ENCODE data around the gene AAK1.
"Not testable (repeated sequence)": the region's sequence is repeated elsewhere in the genome, so short reads cannot be mapped to it uniquely, and the experiment has no call there.

The AAK1 gene

DNA sequence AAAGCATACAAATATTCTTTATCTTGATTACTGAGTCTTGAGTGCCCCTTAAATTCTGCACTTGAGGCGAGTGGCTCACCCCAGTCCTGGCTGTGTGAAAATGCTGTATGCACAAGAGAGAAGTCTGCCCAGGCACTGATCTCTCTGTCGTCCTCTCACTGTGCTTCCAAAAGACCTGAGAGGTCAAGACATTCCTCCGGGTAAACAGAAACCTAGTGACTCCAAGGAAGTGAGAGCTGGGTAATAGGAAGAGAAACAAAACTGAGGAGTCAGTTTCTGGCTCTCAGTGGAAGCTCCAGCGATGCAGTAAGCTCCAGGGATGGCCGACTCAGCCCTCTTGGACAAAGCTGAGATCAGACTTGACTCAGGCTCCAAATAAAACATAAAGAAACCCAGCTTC, 70.9 kb downstream of the AAK1 start:
- no peak for DNase-seq (ENCODE audit: low spot score)

DNA sequence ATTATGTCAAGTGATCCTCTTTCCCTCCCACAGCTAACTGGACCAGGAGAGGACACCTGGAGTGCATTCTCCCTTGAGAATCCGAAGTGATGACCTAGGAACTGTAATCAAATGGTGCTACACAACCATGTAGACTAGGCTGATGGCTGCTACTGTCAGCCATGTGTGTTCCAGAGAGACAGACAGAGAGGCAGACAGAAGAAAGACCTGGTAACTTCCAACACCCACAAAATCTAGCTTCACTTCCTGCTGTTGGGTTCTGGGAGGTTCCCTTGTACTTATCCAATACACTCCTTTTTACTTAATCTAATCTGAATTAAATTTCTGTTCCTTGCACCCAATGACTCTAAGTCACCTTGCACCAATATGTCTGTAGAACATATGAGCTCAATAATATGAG, 72.3 kb downstream of the AAK1 start:
- DNase-seq (ENCODE audit: low spot score) = no peak

DNA sequence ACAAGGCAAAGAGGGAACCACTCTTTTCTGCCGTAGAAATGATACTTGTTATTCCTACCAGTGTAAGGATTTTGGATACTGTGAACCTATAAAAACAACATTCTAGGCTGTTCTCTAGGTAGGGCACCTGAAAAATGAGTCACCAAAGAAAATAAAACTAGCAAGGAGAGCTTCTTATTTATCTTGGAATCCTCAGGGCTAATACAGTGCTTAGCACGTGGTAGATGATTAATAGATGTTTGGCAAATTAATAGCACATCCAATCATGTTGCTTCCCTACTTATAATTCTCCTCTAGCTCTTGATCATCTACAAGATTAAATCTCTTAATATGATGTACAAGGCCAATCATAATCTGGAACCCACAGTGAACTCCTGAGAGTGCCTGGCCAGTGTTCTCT, 73.1 kb downstream of the AAK1 start:
- no peak for DNase-seq (ENCODE audit: low spot score)

DNA sequence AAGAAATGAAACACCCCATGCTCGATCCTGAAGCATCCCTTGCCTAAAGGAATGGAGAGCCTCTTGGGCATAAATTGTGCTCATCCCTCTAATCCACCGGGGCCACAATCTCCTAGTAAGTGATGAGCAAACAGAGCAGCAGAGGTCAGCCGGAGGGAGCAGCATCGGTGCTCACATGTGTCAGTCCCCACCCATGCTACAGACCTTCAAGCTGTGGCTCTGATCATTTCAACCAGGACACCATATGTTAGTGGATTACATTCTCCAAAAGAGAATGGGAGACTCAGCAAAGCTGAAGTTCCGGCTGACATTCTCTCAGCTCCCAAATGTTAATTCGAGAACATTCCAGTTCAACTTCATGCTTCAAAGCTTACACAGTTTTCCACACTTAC, 75.6 kb downstream of the AAK1 start:
- DNase-seq (ENCODE audit: low spot score) = no peak

DNA sequence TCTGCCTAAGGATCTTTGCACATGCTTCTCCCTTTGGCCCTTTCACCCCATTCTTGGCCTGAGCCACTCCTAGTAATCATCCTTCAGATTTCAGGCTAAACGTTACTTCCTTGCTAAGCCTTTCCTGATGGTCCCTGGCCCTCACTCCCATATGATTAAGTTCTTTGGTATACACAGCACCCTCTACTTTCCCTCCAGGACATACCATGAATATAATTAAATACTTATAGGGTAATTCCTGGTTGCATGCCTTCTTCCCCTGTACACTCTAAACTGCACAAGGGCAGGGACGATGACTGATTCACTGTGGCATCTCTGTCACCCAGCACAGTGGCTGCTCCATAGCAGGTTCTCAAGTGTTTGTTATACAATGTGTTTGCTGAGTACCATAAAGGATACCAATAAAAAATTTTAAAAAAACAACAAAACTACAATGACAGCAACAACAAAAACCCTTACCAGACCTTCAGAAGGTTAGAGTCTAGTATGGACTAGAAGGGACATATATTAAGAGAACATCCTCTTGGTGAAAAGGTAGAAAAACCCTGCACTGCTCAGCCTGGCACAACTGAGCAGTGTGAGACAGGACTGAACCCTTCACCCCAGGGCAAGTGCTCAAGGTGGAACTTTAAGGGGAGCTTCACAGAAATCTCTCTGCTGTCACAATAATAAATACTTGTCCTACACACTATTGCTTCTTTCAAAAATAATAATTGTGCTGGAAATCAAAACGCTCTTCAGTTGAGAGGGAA, 76.2 kb downstream of the AAK1 start:
- no peak for DNase-seq (ENCODE audit: low spot score)

DNA sequence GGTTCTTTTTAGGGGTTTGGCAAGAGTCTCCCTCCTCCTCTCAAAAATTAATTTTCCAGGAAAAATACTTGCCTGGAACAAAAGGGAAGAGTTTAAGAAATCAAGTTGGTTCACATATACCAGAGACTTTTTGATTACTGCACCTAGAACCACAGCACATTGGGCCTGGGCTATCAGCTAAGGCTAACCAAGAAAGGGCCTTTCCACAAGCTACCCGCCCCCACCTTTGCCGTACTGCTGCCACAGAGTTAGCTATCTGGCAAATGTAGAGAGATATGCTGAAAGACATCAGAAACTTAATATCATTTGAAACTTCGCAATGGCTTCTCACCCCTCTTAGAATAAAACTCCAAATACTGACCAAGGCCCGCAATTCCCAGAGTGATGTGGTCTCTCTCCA, 76.9 kb downstream of the AAK1 start:
- no peak for DNase-seq (ENCODE audit: low spot score)

DNA sequence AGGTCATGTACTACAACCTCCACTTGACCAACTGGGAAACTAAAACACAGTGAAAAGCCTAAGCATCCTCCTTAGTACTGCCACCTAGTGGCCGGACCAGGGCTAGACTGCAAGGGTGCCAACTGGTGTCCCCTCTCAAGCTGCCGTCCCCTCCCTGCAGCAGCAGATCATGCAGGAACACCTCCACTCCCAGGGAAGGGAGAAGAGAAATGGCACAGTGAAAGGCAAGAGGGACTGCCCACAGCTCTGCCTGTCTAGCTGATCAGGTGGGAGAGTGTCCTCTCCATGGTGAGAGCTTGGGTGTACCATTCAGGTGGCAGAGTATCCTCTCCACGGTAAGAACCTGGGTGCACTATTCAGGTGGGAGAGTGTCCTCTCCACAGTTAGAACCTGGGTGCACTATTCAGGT, 78.1 kb downstream of the AAK1 start:
- peak; percentile 55 for DNase-seq (ENCODE audit: low spot score)

DNA sequence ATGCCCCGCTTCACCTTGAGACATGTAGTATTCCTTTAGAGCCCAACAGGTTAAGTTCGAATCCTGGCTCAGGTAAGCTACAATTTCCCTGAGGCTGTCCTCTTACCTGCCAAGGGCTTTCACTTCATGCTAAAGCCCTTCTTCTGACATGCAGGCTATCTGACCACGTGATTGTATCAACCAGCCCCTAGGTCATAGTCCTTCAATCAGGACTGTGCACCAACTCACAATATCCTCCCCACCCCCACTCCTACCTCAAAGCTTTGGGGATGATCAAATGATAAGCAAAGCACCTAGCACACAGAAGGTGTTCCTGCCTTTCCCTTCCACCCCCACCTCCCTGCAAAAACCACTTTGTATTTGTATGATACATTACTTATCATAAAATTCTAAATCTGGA, 78.9 kb downstream of the AAK1 start:
- DNase-seq (ENCODE audit: low spot score) = no peak

DNA sequence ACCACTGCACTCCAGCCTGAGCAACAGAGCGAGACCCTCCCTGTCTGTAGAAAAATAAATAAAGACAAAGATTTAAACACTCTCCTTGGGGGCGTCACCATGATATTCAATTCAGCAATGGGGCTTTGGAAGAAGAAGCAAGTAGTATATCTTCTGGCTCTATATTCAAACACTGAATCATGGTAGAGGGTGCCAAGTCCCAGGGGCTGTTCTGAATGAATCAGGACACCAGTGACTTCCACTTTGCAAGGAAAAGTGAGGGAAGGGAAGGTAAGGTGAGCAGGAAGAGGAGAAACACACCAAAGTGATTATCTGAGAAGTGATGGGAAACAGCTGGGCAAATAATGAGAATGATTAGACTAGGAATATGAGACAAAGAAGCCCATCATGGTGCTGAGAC, 80.5 kb downstream of the AAK1 start:
- no peak for DNase-seq (ENCODE audit: low spot score)

DNA sequence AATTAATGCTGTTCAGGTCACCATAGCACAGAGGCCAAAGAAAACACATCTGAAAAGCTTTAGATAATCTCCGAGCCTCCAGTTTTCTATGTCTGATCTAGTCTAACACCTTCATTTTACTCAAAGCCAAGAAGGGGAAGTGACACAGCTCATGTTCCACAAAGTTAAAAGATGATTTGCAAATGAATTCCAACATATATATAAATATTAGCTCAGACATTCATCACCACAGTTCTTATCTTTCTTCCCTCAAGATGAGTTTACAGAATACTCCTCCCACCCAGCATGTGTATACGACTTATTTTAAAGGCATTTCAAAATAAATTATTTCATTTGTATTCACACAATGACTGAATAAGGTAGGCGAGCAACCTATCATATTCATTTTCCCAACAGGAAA, 82.4 kb downstream of the AAK1 start:
- DNase-seq (ENCODE audit: low spot score) = no peak

DNA sequence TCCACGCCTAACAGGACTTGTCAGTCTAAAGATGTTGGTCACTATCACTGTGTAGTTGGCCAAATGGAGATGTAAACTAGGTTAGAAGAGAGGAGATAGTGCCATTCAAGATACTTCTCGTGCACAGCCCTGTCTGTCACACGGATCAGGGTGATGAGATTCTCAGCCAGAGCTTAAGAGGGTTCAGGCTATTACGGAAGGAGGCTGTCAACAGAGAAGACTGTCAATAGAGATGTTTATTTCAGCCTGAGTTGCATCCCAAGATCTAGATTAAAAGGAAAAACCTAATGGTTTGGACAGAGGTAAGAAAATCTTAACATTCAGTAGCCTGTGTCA, 83.4 kb downstream of the AAK1 start:
- no peak for DNase-seq (ENCODE audit: low spot score)

DNA sequence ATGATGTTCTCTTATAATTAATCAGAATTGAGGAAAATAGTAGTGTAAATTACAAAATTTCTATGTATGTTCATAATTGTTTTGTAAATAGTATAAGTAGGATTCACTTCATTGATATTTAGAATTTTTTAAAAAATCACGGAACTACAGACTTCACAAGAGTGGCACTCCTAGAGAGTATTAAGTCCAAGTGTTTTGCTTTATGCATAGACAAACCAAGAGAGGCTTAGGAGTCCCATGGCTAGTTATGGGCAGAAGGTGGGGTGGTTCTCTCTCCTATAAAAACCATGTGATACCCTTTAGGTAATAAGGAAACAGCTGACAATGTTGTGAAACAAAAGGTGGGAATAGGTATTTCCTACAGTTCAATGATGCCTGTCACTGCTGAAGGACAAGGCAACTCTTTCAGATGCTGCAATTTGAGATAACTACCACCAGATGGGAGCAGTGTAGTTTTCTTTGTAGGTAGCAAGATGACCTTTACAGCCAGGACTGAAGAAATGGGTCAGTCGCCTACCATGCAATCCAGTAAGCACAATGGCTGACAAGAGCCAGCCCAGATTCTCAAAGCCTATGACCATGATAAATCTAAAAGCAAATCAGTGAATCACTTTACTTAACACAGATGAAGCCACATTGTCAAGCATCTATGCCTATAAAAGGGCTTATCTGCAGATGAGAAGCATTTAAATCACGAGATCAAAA, 83.9 kb downstream of the AAK1 start:
- DNase-seq (ENCODE audit: low spot score) = peak; percentile 27

DNA sequence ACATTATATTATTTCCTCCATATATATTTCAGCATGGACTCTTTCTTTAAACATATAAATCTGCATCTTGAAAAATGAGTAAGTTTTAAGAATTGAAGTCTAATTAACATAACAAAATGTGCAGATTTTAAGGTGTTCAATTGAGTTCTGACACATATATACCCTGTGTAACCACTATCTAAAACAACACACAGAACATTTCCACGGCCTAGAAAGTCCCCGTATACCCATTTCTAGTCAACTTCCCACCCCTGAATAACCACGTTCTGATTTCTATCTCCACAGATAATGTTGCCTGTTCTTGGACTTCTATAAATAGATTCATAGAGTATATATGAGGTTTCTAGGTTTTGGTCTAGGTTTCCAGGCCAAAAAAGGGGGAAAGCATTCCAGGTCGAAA, 87.5 kb downstream of the AAK1 start:
- no peak for DNase-seq (ENCODE audit: low spot score)

DNA sequence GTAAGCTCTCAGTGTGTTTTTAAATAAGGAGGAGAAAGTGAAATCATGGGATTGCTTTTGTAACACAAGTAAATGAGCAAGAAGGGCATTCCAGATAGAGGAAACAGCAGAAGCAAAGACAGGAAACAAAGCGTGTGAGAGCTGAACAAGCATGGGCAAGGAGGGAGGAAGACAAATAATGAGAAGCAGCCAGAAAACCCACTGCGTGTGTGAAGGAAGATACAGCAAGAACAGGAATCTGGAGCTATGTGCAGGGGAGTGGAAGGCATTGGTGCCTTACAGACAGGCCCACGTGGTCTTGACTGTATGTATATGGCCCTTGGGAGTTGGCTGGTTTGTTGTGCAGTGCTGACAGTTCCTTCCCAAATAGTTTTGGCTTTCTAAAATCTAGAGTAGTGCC, 88.6 kb downstream of the AAK1 start:
- DNase-seq (ENCODE audit: low spot score) = no peak

DNA sequence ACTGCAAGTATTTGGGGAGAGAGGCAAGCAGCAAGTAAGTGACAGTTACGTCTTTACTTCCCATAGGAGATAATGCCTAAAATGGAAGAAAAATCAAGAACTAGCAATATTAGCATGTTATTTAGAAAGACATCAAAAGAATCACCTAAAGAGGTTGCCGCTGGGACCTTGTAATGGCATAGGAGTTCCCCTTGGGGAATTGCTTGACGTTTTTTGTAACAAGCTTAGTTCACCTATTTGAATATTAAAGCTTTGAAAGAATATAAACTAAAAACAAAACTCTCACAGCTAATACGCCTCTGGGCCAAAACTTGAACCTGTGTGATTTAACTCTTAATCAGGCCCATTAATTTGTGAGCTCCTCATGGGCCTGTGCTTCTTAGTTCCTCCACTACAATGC, 89.0 kb downstream of the AAK1 start:
- DNase-seq (ENCODE audit: low spot score) = no peak

DNA sequence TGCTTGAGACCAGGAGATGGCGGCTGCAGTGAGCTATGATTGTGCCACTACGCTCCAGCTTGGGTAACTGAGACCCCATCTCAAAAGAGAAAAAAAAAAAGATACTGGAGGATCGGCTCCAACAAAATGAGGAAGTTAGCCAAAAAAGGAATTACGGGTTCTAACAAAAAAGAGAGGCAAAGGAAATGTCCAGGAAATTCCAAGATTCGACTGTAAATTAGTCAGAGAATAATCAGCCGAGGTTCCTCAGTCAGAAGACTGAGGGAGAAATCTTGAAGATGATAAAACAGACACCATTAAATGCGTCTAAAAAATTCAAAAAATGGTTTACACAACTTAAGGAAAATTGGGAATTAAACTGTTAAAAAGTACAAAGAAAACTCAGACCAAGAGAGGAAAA, 89.5 kb downstream of the AAK1 start:
- DNase-seq (ENCODE audit: low spot score) = no peak

DNA sequence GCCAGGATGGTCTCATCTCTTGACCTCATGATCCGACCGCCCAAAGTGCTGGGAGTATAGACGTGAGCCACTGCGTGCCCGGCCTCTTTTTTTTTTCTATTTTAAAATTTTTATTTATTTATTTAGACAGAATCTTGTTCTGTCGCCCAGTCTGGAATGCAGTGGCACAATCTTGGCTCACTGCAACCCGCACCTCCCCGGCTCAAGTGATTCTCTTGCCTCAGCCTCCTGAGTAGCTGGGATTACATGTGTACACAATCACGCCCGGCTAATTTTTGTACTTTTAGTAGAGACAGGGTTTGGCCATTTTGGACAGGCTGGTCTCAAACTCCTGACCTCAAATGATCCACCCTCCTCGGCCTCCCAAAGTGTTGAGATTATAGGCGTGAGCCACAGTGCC, 93.0 kb downstream of the AAK1 start:
- DNase-seq (ENCODE audit: low spot score) = not testable (repeated sequence)

DNA sequence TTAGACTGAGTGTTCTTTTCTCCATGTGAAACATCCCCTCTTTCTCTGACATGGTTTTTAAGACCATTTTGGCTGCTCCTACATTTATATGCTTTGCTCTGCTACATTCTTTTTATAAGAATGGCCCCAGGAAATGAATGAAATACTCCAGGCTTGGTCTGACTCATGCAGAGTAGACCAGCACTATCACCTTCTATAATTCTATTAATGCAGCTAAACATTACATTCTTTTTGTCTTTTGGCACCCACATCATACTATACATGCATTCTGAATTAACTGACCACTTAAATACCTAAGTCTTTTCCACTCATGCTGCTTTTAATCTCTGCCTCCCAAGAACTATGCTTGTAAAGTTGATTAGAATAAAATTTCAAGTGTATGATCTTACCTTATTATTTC, 94.1 kb downstream of the AAK1 start:
- no peak for DNase-seq (ENCODE audit: low spot score)

DNA sequence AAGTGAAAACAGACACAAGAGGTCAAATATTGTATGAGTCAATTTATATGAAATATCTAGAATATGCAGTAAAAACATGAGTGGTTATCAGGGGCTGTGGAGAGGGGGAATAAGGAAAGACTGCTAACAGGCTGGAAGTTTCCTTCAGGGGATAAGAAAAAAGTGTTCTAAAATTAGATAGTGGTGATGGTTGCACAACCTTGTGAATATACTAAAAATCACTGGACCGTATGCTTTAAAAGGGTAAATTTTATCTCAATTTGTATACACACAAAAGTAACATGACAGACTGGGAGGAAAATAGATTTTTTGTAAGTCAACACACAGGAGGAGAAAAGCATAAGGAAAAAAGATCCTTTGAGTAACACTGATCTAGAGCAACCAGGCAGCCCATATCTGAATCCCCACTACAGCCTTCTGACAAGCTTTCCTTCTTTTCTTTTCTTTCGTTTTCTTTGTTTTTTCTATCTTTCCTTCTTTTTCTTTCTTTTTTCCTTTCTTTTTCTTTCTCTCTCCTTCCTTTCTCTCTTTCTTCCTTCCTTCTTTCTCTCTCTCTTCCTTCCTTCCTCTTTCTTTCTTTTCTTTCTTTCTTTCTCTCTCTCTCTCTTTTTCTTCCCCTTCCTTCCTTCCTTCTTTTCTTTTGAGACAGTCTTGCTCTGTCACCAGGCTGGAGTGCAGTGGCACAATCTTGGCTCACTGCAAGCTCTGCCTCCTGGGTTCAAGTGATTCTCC, 95.4 kb downstream of the AAK1 start:
- no peak for DNase-seq (ENCODE audit: low spot score)

DNA sequence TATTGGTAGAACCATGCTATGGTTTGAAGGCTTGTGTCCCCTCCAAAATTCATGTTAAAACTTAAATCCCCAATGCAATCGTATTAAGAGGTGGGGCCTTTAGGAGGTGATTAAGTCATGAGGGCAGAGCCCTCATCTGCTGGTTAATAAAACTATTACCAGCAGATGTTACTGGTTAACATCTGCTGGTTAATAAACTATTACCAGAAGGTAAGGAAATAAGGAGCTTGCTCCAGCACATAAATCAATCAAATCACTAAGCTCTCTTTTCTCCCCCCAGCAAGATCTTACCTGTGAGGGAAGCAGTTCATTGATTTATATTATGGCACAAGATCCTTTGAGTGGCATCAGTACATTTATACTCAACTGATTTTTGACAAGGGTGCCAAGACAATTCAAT, 96.9 kb downstream of the AAK1 start:
- DNase-seq (ENCODE audit: low spot score) = no peak

DNA sequence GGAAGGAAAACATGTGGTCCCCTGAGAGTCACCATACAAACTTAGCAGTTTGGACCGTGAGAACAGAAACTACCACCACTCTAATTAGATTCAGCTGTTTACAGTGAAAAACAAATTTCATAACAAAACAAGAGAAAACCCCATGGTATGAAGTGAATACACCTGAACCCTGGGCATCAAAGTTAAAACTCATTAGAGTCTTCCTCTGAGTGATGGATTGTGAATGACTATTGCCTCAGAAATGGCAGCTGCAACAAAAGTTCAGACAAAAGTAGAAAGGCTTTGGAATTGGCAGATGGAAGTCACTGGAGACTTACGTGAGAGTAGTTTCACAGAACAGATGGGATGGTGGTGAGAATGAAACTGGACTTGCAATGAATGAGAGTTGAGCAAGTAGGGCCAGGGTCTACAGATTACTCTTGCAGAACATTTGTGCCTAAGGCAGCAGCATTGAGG, 98.0 kb downstream of the AAK1 start:
- no peak for DNase-seq (ENCODE audit: low spot score)

DNA sequence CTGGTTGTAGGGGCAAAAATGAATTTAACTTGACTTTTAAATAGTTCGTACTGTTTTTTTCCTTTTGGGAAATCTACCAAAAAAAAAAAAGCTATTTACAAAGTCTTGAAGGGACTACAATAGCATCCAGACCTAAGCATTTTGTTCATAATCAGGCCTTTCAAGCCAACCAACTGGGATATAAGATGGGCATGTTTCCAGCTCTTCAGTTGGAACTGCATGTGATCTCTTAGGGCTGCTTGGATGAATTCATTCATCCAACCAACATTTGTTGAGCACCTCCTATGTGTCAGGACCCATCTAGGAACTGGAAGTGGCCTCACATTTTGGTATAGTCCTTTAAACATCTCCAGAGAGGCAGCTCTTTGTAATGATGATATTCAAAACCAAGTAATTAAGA, 98.6 kb downstream of the AAK1 start:
- no peak for DNase-seq (ENCODE audit: low spot score)

DNA sequence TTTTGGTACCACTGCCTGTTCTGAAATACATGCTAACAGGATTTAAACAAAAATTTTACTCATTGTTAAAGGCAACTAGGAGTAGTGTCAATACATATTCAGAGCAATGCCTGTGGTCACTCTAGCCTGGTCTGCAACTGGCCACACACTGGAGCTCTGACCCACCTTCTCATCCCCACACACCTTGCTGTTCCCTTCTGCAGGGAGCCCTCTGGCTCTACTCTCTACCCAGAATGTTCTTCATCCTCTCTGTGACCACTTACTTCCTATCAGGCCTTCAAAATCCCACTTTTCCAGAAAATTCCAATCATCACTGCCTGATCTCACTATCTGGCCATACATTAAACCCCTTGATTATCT, 104.0 kb downstream of the AAK1 start:
- DNase-seq (ENCODE audit: low spot score) = no peak

Data from CD4-positive, alpha-beta T cell treated with Interleukin-6 at 100 ng/mL for 8 hours (primary cell).